Adrenal gland (tissue), 12 donors: ENCODE results near the gene TRAF7. TPM values are rescaled to one million over a fixed set of nuclear protein-coding genes. Genes with fewer than 3 reads are reported as not detected.

Experiments used
- DNase-seq, 7 donors: peaks; one replicate each; pipeline ENCODE4 v3.0.0-alpha.2; 2019 to 2020
- H3K27ac ChIP-seq, 5 donors: fragments of 200-600 bp; sonication (generic) in 4 of 5; 1 replicate in 3 of 5; 2 replicates in 2 of 5; pipeline versions ENCODE4 v1.5.1 to v1.8.0; 2016 to 2020; ENCODE audit warnings: mild to moderate bottlenecking in 1 of 5
- H3K27me3 ChIP-seq: fragments of 200-600 bp; 2 replicates; pipeline ENCODE4 v1.8.0; 2021
- H3K36me3 ChIP-seq, 2 donors: fragments of 200-600 bp; replicated peaks in 1 of 2; 1 replicate in 1 of 2; 2 replicates in 1 of 2; pipeline versions ENCODE4 v1.5.1 to v1.8.0; 2018 to 2022
- H3K4me1 ChIP-seq, 2 donors: fragments of 200-600 bp; replicated peaks in 1 of 2; 1 replicate in 1 of 2; 2 replicates in 1 of 2; pipeline versions ENCODE4 v1.5.1 to v1.8.0; 2018 to 2021
- H3K4me3 ChIP-seq, 4 donors: fragments of 200-600 bp; sonication (generic) in 3 of 4; one replicate each; pipeline ENCODE4 v1.5.1; 2016 to 2018
- H3K9me3 ChIP-seq, 3 donors: fragments of 200-600 bp; sonication (generic) in 1 of 3; replicated peaks in 1 of 3; 1 replicate in 2 of 3; 2 replicates in 1 of 3; pipeline versions ENCODE4 v1.5.1 to v1.8.0; 2016 to 2021
- CTCF ChIP-seq, 6 experiments: fragments of 450-650 bp in 4 of 6; fragments of 200-600 bp in 2 of 6; sonication (generic) in 1 of 6; IDR thresholded peaks; 1 replicate in 5 of 6; 2 replicates in 1 of 6; pipeline versions ENCODE4 v1.5.1 to v1.8.0; 2016 to 2021; ENCODE audit warnings: antibody characterized with exemption in 6 of 6, mild to moderate bottlenecking in 2 of 6, moderate library complexity in 1 of 6
- POLR2A ChIP-seq, 2 donors: fragments of 450-650 bp; IDR thresholded peaks; one replicate each; pipeline ENCODE4 v1.6.1; 2017; ENCODE audit warnings: antibody characterized with exemption in 2 of 2, mild to moderate bottlenecking in 2 of 2, moderate library complexity in 1 of 2
- WGBS, 4 donors: extraction: QIAGEN DNeasy Blood & Tissue Kit in 2 of 4; methylation state at CpG; one replicate each; pipeline versions ENCODE4 v1.1.5 to v1.1.7; 2013 to 2017; 5-methylcytosine and 5-hydroxymethylcytosine counted together
- intact Hi-C, 2 donors: fragments of 100-400 bp; cut with DNase I; formaldehyde crosslinking; loops; one replicate each; pipeline versions ENCODE4 v1.14.1 to v1.15.0; 2022 to 2023
- polyA plus RNA-seq, 3 donors: library from polyadenylated mRNA; stranded (reverse); fragments of 200-250 nt in 2 of 3; fragments of 350-450 nt in 1 of 3; fragmentation: Illumina TruSeq in 1 of 3; extraction: RNeasy Lipid Tissue Mini Kit (QIAGEN cat#74804) in 1 of 3; gene quantifications; one replicate each; pipeline ENCODE4 v1.2.3, GENCODE V29; 2013 to 2014
- total RNA-seq, 9 donors: library from RNA; depleted of rRNA in 4 of 9; stranded (reverse); fragments of >200 nt in 4 of 9; fragments of 120-200 nt in 1 of 9; fragmentation: NEBNext Ultra II Directional in 1 of 9; extraction: Animal tissue kit (Norgen Biotek cat#: 25700) in 1 of 9; gene quantifications; one replicate each; pipeline versions ENCODE4 v1.1.0 to v1.2.4, GENCODE V29; 2013 to 2023
- donor health status: healthy with polysubstance abuse.
- donor health status: Bipolar disorder and iron deficiency.
- donor health status: DM: yes; HTN: yes; CAD: no.
- donor health status: DM: no; HTN: no; CAD: no.
- donor health status: DM: no; HTN: no; CAD: no.
- donor health status: DM: yes; HTN: yes; CAD: no.

Gene TRAF7
- total and polyA plus RNA-seq, 12 donors, result 21.0 to 129 (median 52.2) TPM

GRCh38 chr16:2177101-2177500 lies 21.5 kb downstream of the TRAF7 start:
- H3K27me3 ChIP-seq, result no peaks in the 10 kb centered on the region
- WGBS, 4 donors, result 92 to 96% (median 94%) methylated on average over 18 of the region's 18 CpGs
- H3K9me3 ChIP-seq, result no peaks in the 10 kb centered on the region
- H3K4me1 ChIP-seq, result peaks cover 0 to 6% of the 10 kb centered on the region in 2 donors
- peaks cover 0 to 52% of the 10 kb centered on the region in 2 donors for H3K36me3 ChIP-seq
- TF ChIP-seq POLR2A (IDR thresholded peaks at IDR 0.05) (no peak), CTCF (IDR thresholded peaks at IDR 0.05) (no peak)
- no peak for DNase-seq
- intact Hi-C loops, result no loop called here
- H3K27ac ChIP-seq, result no peak overlapping the region
- no peak overlapping the region for H3K4me3 ChIP-seq

GRCh38 chr16:2177561-2177960 lies 22.0 kb downstream of the TRAF7 start:
- H3K4me3 ChIP-seq, result no peak overlapping the region
- TF ChIP-seq CTCF (IDR thresholded peaks at IDR 0.05) (no peak), POLR2A (IDR thresholded peaks at IDR 0.05) (no peak)
- H3K27me3 ChIP-seq, result no peaks in the 10 kb centered on the region
- H3K4me1 ChIP-seq, result peaks cover 0 to 6% of the 10 kb centered on the region in 2 donors
- H3K27ac ChIP-seq, result no peak overlapping the region
- intact Hi-C loops, result no loop called here
- WGBS, 4 donors, result 93 to 96% (median 94%) methylated on average over 16 to 20 of the region's 20 CpGs
- no peaks in the 10 kb centered on the region for H3K9me3 ChIP-seq
- peaks cover 0 to 47% of the 10 kb centered on the region in 2 donors for H3K36me3 ChIP-seq
- DNase-seq, result no peak

DNA sequence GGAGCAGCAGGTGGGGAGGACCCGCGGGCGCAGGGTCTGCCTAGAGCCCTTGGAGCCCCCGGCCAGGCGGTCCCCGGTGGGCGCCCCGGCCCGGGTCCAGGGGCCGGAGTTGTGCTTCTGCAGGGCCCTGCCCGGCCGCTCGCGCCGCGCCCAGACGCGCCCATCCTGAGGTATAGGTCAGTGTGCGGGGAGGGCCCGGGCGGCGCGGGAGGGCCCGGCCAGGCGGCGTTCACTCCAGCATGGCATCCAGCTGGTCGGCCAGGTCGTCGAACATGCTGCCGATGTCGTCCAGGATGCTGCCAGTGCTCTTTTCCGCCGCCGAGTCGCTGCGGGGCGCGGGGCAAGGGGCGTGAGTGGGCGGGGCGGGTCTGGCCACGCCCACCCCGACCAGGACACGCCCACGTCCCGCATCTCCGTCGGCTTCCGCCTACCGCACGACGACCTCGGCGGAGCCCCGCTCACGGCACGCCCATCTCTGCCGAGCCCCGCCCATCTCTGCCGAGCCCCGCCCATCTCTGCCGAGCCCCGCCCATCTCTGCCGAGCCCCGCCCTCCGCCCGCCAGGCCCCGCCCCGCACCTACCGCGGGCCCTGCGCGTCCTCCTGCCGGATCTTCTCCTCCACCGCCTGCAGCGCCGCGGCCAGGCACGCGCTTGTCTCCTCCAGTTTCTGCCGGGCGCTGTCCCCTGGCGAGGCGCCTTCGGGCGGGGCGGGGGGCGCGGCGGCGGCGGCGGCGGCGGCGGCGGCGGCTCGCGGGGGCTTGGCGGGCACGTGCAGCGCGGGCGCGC lies 22.9 kb downstream of the TRAF7 start:
- intact Hi-C loops, result no loop called here
- DNase-seq, result no peak
- H3K4me3 ChIP-seq, result no peak overlapping the region
- no peaks in the 10 kb centered on the region for H3K27me3 ChIP-seq
- no peaks in the 10 kb centered on the region for H3K9me3 ChIP-seq
- peaks cover 0 to 6% of the 10 kb centered on the region in 2 donors for H3K4me1 ChIP-seq
- WGBS, 4 donors, result 34 to 95% (median 38%) methylated on average over 7 to 104 of the region's 106 CpGs; no CpG with 5 or more reads in 1 of the 4 donors
- H3K36me3 ChIP-seq, result peaks cover 0 to 40% of the 10 kb centered on the region in 2 donors
- TF ChIP-seq POLR2A (IDR thresholded peaks at IDR 0.05), result no peak
- H3K27ac ChIP-seq, result no peak overlapping the region

DNA sequence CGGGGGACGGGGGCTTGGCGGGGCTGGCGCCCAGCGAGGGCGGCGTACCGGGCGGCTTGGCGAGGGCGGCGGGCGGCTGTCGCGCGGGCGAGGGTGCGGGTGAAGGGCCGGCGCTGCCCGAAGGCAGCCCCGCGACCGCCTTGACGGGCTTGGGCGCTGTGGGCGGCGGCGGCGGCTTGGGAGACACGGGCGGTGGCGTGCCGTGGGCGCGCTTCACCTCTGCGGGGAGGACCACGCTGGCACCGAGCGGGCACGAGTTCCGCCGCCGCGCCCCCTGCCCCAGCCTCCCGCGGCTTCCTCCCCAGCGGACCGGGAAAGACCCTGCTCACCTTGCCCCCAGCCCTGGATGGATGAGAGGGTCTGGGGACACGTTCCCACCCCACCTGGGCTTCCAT lies 23.5 kb downstream of the TRAF7 start:
- WGBS, 4 donors, result 43 to 87% (median 58%) methylated on average over 12 to 50 of the region's 50 CpGs
- H3K27me3 ChIP-seq, result no peaks in the 10 kb centered on the region
- peaks cover 0 to 34% of the 10 kb centered on the region in 2 donors for H3K36me3 ChIP-seq
- no peak overlapping the region for H3K27ac ChIP-seq
- DNase-seq, result no peak
- intact Hi-C loops, result no loop called here
- H3K9me3 ChIP-seq, result no peaks in the 10 kb centered on the region
- H3K4me3 ChIP-seq, result no peak overlapping the region
- peaks cover 0 to 6% of the 10 kb centered on the region in 2 donors for H3K4me1 ChIP-seq
- TF ChIP-seq CTCF (IDR thresholded peaks at IDR 0.05) (no peak), POLR2A (IDR thresholded peaks at IDR 0.05) (no peak)

DNA sequence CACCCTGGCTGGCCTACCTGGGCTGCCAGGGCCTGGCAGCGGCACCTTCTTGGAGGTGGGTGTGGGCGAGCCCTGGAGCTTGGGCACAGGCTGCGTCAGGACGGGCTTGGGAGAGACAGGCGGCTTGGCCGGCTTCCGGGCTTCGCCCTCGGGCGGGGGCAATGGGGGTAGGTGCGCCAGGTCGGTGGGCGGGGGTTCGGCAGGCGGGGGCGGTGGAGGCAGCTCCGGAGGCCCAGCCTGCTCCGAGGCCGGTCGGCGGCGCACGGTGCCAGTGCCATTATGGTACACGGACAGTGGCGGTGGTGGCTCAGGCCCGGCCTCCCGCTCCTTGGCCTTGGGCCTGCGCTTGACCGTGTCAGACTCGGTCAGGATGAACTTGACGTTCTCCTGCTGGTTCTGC lies 24.0 kb downstream of the TRAF7 start:
- Histone ChIP-seq H3K27ac (no peak overlapping the region), H3K4me3 (no peak overlapping the region), H3K4me1 (peaks cover 0 to under 1% of the 10 kb centered on the region in 2 donors), H3K27me3 (no peaks in the 10 kb centered on the region), H3K36me3 (peaks cover 0 to 30% of the 10 kb centered on the region in 2 donors), H3K9me3 (no peaks in the 10 kb centered on the region)
- intact Hi-C loops, result no loop called here
- no peak for DNase-seq
- WGBS, 4 donors, result 95 to 100% (median 99%) methylated on average over 3 to 31 of the region's 31 CpGs
- no peak for TF ChIP-seq POLR2A (IDR thresholded peaks at IDR 0.05)
- no peak for TF ChIP-seq CTCF (IDR thresholded peaks at IDR 0.05)
